Stomach (tissue), 9 donors: ENCODE measurements around the gene THSD1. TPM values are rescaled to one million over a fixed set of nuclear protein-coding genes. Genes with fewer than 3 reads are reported as not detected.
A peak's percentile ranks its signal among the peaks of the same experiment; 100 is the strongest.
"Not testable (repeated sequence)": the region's sequence is repeated elsewhere in the genome, so short reads cannot be mapped to it uniquely, and the experiment has no call there.

Experiments used
- DNase-seq, 2 donors: peaks; one replicate each; pipeline versions ENCODE4 v3.0.0 to v3.0.0-alpha.2; 2013 to 2019
- H3K27ac ChIP-seq, 5 donors: fragments of 200-600 bp in 4 of 5; sonication (generic) in 4 of 5; one replicate each; pipeline ENCODE4 v1.5.1; 2013 to 2019; ENCODE audit warnings: mild to moderate bottlenecking in 1 of 5, moderate library complexity in 1 of 5
- H3K27me3 ChIP-seq, 3 donors: fragments of 200-600 bp; sonication (generic); one replicate each; pipeline ENCODE4 v1.5.1; 2017 to 2019; ENCODE audit warnings: mixed run types in 1 of 3
- H3K36me3 ChIP-seq, 4 donors: fragments of 200-600 bp; sonication (generic); 1 replicate in 3 of 4; 2 replicates in 1 of 4; pipeline ENCODE4 v1.5.1; 2016 to 2019
- H3K4me1 ChIP-seq, 4 donors: fragments of 200-600 bp; sonication (generic); one replicate each; pipeline ENCODE4 v1.5.1; 2016 to 2019
- H3K4me3 ChIP-seq, 4 donors: fragments of 200-600 bp; sonication (generic) in 3 of 4; one replicate each; pipeline ENCODE4 v1.5.1; 2016 to 2019; ENCODE audit warnings: mild to moderate bottlenecking in 1 of 4
- H3K9me3 ChIP-seq, 4 donors: fragments of 200-600 bp; sonication (generic); one replicate each; pipeline ENCODE4 v1.5.1; 2016 to 2019
- CTCF ChIP-seq, 7 experiments: fragments of 450-650 bp in 4 of 7; fragments of 200-600 bp in 3 of 7; sonication (generic) in 3 of 7; IDR thresholded peaks; one replicate each; pipeline ENCODE4 v1.5.1; 2016 to 2019; ENCODE audit warnings: antibody characterized with exemption in 7 of 7, control low read depth in 2 of 7, mild to moderate bottlenecking in 1 of 7
- EP300 ChIP-seq: sonication (generic); formaldehyde crosslinking; IDR thresholded peaks from one replicate; pipeline ENCODE4 v1.6.1; 2017; ENCODE audit warnings: antibody characterized with exemption
- POLR2A ChIP-seq, 4 donors: fragments of 450-650 bp; IDR thresholded peaks; one replicate each; pipeline ENCODE4 v1.6.1; 2016; ENCODE audit warnings: antibody characterized with exemption in 4 of 4, control low read depth in 2 of 4, mild to moderate bottlenecking in 1 of 4, moderate library complexity in 1 of 4
- POLR2AphosphoS5 ChIP-seq, 3 donors: sonication (generic); formaldehyde crosslinking; IDR thresholded peaks; one replicate each; pipeline ENCODE4 v1.6.1; 2016; ENCODE audit warnings: antibody characterized with exemption in 3 of 3
- WGBS, 5 donors: extraction: QIAGEN DNeasy Blood & Tissue Kit in 3 of 5; methylation state at CpG; one replicate each; pipeline versions ENCODE4 v1.1.5 to v1.1.7; 2013 to 2018; 5-methylcytosine and 5-hydroxymethylcytosine counted together
- intact Hi-C: fragments of 100-400 bp; cut with DNase I; formaldehyde crosslinking; loops from one replicate; pipeline ENCODE4 v1.15.1; 2023; ENCODE audit warnings: low total_unique reads
- polyA plus RNA-seq, 3 donors: library from polyadenylated mRNA; stranded (reverse); fragments of 200-250 nt; gene quantifications; one replicate each; pipeline ENCODE4 v1.2.3, GENCODE V29; 2013
- total RNA-seq, 5 donors: library from RNA; depleted of rRNA; stranded (reverse); fragments of >200 nt; gene quantifications; one replicate each; pipeline versions ENCODE4 v1.1.0 to v1.2.3, GENCODE V29; 2014 to 2016
- donor health status: healthy with polysubstance abuse.
- donor health status: Bipolar disorder and iron deficiency.
- donor health status: healthy.

Gene THSD1
- total and polyA plus RNA-seq, 8 donors: 0.12 to 8.4 (median 1.1) TPM; not detected in 1

GRCh38 chr13:52374873-52375411 lies 31.0 kb downstream of the THSD1 start:
- TF ChIP-seq POLR2AphosphoS5 (IDR thresholded peaks at IDR 0.05) (no peak), CTCF (IDR thresholded peaks at IDR 0.05) (no peak), POLR2A (IDR thresholded peaks at IDR 0.05) (no peak), EP300 (no peak)
- H3K4me1 ChIP-seq: peaks cover 0 to 4% (median 1%) of the 10 kb centered on the region in 4 donors
- intact Hi-C loops: no loop called here
- WGBS, 5 donors: 13 to 32% (median 20%) methylated on average over 1 of the region's 1 CpG
- H3K27ac ChIP-seq: no peak overlapping the region
- no peak overlapping the region for H3K4me3 ChIP-seq
- H3K27me3 ChIP-seq: no peaks in the 10 kb centered on the region
- peaks cover 0 to 11% (median 10%) of the 10 kb centered on the region in 4 donors for H3K36me3 ChIP-seq
- H3K9me3 ChIP-seq: no peaks in the 10 kb centered on the region
- DNase-seq: no peak

- H3K27ac ChIP-seq: no peak overlapping the region
- intact Hi-C loops: no loop called here
Observed at GRCh38 chr13:52374389-52374788, 31.6 kb downstream of the THSD1 start.

GRCh38 chr13:52373277-52373676 lies 32.7 kb downstream of the THSD1 start:
- DNase-seq, H3K36me3 ChIP-seq, H3K4me3 ChIP-seq, H3K27ac ChIP-seq, H3K9me3 ChIP-seq, H3K4me1 ChIP-seq, H3K27me3 ChIP-seq, intact Hi-C loops: not testable (repeated sequence)
- WGBS, 5 donors: 92 to 100% (median 97%) methylated on average over 1 of the region's 1 CpG

More at GRCh38 chr13:52374389-52374788, 31.6 kb downstream of the THSD1 start:
- TF ChIP-seq POLR2AphosphoS5 (IDR thresholded peaks at IDR 0.05) (no peak), CTCF (IDR thresholded peaks at IDR 0.05) (no peak), EP300 (no peak), POLR2A (IDR thresholded peaks at IDR 0.05) (no peak)
- WGBS, 5 donors: 79 to 86% (median 80%) methylated on average over 4 of the region's 4 CpGs
- Histone ChIP-seq H3K9me3 (no peaks in the 10 kb centered on the region), H3K4me3 (no peak overlapping the region), H3K4me1 (peaks cover 0 to 4% (median 1%) of the 10 kb centered on the region in 4 donors), H3K27me3 (no peaks in the 10 kb centered on the region), H3K36me3 (peaks cover 0 to 11% (median 10%) of the 10 kb centered on the region in 4 donors)
- no peak for DNase-seq

- no peak overlapping the region for H3K4me3 ChIP-seq
- H3K36me3 ChIP-seq: no peaks in the 10 kb centered on the region
- no peak for DNase-seq
- H3K4me1 ChIP-seq: peaks cover 0 to 4% (median 1%) of the 10 kb centered on the region in 4 donors
- no peaks in the 10 kb centered on the region for H3K9me3 ChIP-seq
- intact Hi-C loops: no loop called here
- 19 to 40% (median 31%) methylated on average over 3 of the region's 3 CpGs for WGBS, 5 donors
- H3K27ac ChIP-seq: no peak overlapping the region
- no peak for TF ChIP-seq CTCF (IDR thresholded peaks at IDR 0.05)
- TF ChIP-seq EP300: no peak
- TF ChIP-seq POLR2A (IDR thresholded peaks at IDR 0.05): no peak
- TF ChIP-seq POLR2AphosphoS5 (IDR thresholded peaks at IDR 0.05): no peak
- H3K27me3 ChIP-seq: no peaks in the 10 kb centered on the region
Observed at GRCh38 chr13:52371736-52372247, 34.2 kb downstream of the THSD1 start.

GRCh38 chr13:52366291-52366690 lies 39.7 kb downstream of the THSD1 start:
- Histone ChIP-seq H3K9me3 (no peaks in the 10 kb centered on the region), H3K4me1 (no peaks in the 10 kb centered on the region), H3K27ac (no peak overlapping the region), H3K4me3 (no peak overlapping the region), H3K36me3 (no peaks in the 10 kb centered on the region), H3K27me3 (no peaks in the 10 kb centered on the region)
- WGBS, 5 donors: 77 to 84% (median 81%) methylated on average over 4 of the region's 4 CpGs
- TF ChIP-seq EP300 (no peak), POLR2AphosphoS5 (IDR thresholded peaks at IDR 0.05) (no peak), CTCF (IDR thresholded peaks at IDR 0.05) (no peak), POLR2A (IDR thresholded peaks at IDR 0.05) (no peak)
- peak in 1 of 2 donors; percentile 47 for DNase-seq
- intact Hi-C loops: no loop called here

- H3K4me3 ChIP-seq, DNase-seq, H3K9me3 ChIP-seq, H3K4me1 ChIP-seq, intact Hi-C loops, H3K27me3 ChIP-seq, H3K27ac ChIP-seq, H3K36me3 ChIP-seq: not testable (repeated sequence)
- 79 to 88% (median 83%) methylated on average over 4 to 5 of the region's 6 CpGs for WGBS, 5 donors
Observed at GRCh38 chr13:52362169-52362887, 43.6 kb downstream of the THSD1 start.
